Activated T-helper 9 cell treated with anti-CD3 and anti-CD28 coated beads, Interleukin-2, amount 50 U/mL, for 16 hours (primary cell): ENCODE results near the gene SSTR5.

ENCODE experiments used
- DNase-seq: peaks from one replicate; pipeline ENCODE4 v3.0.0-alpha.2; 2020; ENCODE audit warnings: low read depth

The SSTR5 gene

GRCh38 chr16:1040346-1040745 is 32.2 kb upstream of the SSTR5 start:
- no peak for DNase-seq

- no peak for DNase-seq
Measured at GRCh38 chr16:1042049-1042744, 30.4 kb upstream of the SSTR5 start.

- no peak for DNase-seq
Measured at GRCh38 chr16:1042866-1043265, 29.7 kb upstream of the SSTR5 start.

- no peak for DNase-seq
Measured at GRCh38 chr16:1043881-1044451, 28.6 kb upstream of the SSTR5 start.

GRCh38 chr16:1044460-1045309 is 27.9 kb upstream of the SSTR5 start:
- no peak for DNase-seq

GRCh38 chr16:1045310-1045992 is 27.1 kb upstream of the SSTR5 start:
- DNase-seq: no peak

GRCh38 chr16:1045993-1046911 is 26.3 kb upstream of the SSTR5 start:
- no peak for DNase-seq

- no peak for DNase-seq
Measured at GRCh38 chr16:1047123-1047522, 25.4 kb upstream of the SSTR5 start.

- DNase-seq: no peak
Measured at GRCh38 chr16:1047801-1048200, 24.7 kb upstream of the SSTR5 start.

- no peak for DNase-seq
Measured at GRCh38 chr16:1048442-1049112, 24.0 kb upstream of the SSTR5 start.

GRCh38 chr16:1049113-1049975 is 23.2 kb upstream of the SSTR5 start:
- no peak for DNase-seq

- no peak for DNase-seq
Measured at GRCh38 chr16:1049976-1050247, 22.6 kb upstream of the SSTR5 start.

GRCh38 chr16:1050516-1050915 is 22.0 kb upstream of the SSTR5 start:
- no peak for DNase-seq

GRCh38 chr16:1050921-1051320 is 21.6 kb upstream of the SSTR5 start:
- DNase-seq: no peak

GRCh38 chr16:1051446-1051845 is 21.1 kb upstream of the SSTR5 start:
- DNase-seq: no peak

GRCh38 chr16:1052721-1053120 is 19.8 kb upstream of the SSTR5 start:
- no peak for DNase-seq

GRCh38 chr16:1053121-1053521 is 19.4 kb upstream of the SSTR5 start:
- DNase-seq: no peak

GRCh38 chr16:1053700-1054368 is 18.7 kb upstream of the SSTR5 start:
- no peak for DNase-seq
